ENCODE data around the gene MYL12A. TPM values are rescaled to one million over a fixed set of nuclear protein-coding genes. Genes with fewer than 3 reads are reported as not detected.

The MYL12A gene
- total RNA-seq, 1 experiment from 2014 or later, result 329 TPM

GRCh38 chr18:3251249-3251962, 3.8 kb downstream of the MYL12A start:
- H3K79me2 ChIP-seq (ENCODE audit: low read length), result peaks cover 79% of the 10 kb centered on the region
- no peaks in the 10 kb centered on the region for H3K9me3 ChIP-seq (ENCODE audit: low read length)
- H3K4me1 ChIP-seq (ENCODE audit: insufficient read depth, low read length), result peaks cover 52% of the 10 kb centered on the region
- ATAC-seq (no peak), DNase-seq (no peak)
- H3K27me3 ChIP-seq (ENCODE audit: low read length), result no peaks in the 10 kb centered on the region
- H3K9ac ChIP-seq (ENCODE audit: low read length), result no peak overlapping the region
- peaks cover 6% of the 10 kb centered on the region for H3F3A ChIP-seq (ENCODE audit: low read length, unreplicated experiment)
- peaks cover 13% of the 10 kb centered on the region for H4K20me1 ChIP-seq (ENCODE audit: low read length)
- no peak overlapping the region for H3K27ac ChIP-seq (ENCODE audit: low read length)
- H3K4me3 ChIP-seq (ENCODE audit: low read length), result no peak overlapping the region
- no peak overlapping the region for H2AFZ ChIP-seq (ENCODE audit: low read length)
- peaks cover 37% of the 10 kb centered on the region for H3K36me3 ChIP-seq (ENCODE audit: low read depth, low read length)
- H3K9me2 ChIP-seq (replicated peaks; ENCODE audit: low read length), result no peaks in the 10 kb centered on the region
- ChIA-PET CTCF (no interaction called here), POLR2A (ENCODE audit: unreplicated experiment) (interaction anchor here (0.5 to 1.0 kb wide), 5 partner anchors 8 to 593 kb away, joined by 3 to 7 read pairs (median 4); no protein-coding TSS in a partner anchor)
- peak overlapping the region; percentile 17 for H3K4me2 ChIP-seq (ENCODE audit: low read length)
- intact Hi-C loops (cut with micrococcal nuclease), result no loop called here
- no peak for TF ChIP-seq CTCF (conservative IDR thresholded peaks at IDR 0.05; ENCODE audit: low read depth, low read length)
- no peak for TF ChIP-seq EZH2 (IDR thresholded peaks at IDR 0.05; ENCODE audit: low read length, unreplicated experiment)
- TF ChIP-seq EZH2phosphoT487 (IDR thresholded peaks at IDR 0.05; ENCODE audit: borderline replicate concordance, low read length), result no peak
- no TSS peak for BruUV-seq (replicated peaks)

- H2AFZ ChIP-seq (ENCODE audit: low read length), result no peak overlapping the region
- no peaks in the 10 kb centered on the region for H3K9me2 ChIP-seq (replicated peaks; ENCODE audit: low read length)
- H3K9ac ChIP-seq (ENCODE audit: low read length), result no peak overlapping the region
- ATAC-seq (no peak), DNase-seq (no peak)
- H3K27me3 ChIP-seq (ENCODE audit: low read length), result no peaks in the 10 kb centered on the region
- peaks cover 13% of the 10 kb centered on the region for H4K20me1 ChIP-seq (ENCODE audit: low read length)
- peaks cover 37% of the 10 kb centered on the region for H3K36me3 ChIP-seq (ENCODE audit: low read depth, low read length)
- intact Hi-C loops (cut with micrococcal nuclease), result no loop called here
- peak overlapping the region; percentile 17; the same call in 1 of the 2 replicates for H3K4me2 ChIP-seq (ENCODE audit: low read length)
- peaks cover 57% of the 10 kb centered on the region for H3K4me1 ChIP-seq (ENCODE audit: insufficient read depth, low read length)
- no peak overlapping the region for H3K27ac ChIP-seq (ENCODE audit: low read length)
- POLR2A ChIA-PET (ENCODE audit: unreplicated experiment), result interaction anchor here (0.6 kb wide), 1 partner anchor 27 kb away, joined by 3 read pairs; no protein-coding TSS in a partner anchor
- H3K79me2 ChIP-seq (ENCODE audit: low read length), result peaks cover 73% of the 10 kb centered on the region
- TF ChIP-seq EZH2 (IDR thresholded peaks at IDR 0.05; ENCODE audit: low read length, unreplicated experiment), result no peak
- BruUV-seq (replicated peaks), result no TSS peak
- H3K4me3 ChIP-seq (ENCODE audit: low read length), result no peak overlapping the region
- H3F3A ChIP-seq (ENCODE audit: low read length, unreplicated experiment), result peaks cover 8% of the 10 kb centered on the region
- CTCF ChIA-PET, result no interaction called here
- H3K9me3 ChIP-seq (ENCODE audit: low read length), result no peaks in the 10 kb centered on the region
Observed at GRCh38 chr18:3251963-3252277, 4.3 kb downstream of the MYL12A start.

- CTCF ChIA-PET, result no interaction called here
- Histone ChIP-seq H3K4me3 (ENCODE audit: low read length) (no peak overlapping the region), H3K36me3 (ENCODE audit: low read depth, low read length) (peaks cover 41% of the 10 kb centered on the region)
Observed at GRCh38 chr18:3252843-3253242, 5.2 kb downstream of the MYL12A start.

More at GRCh38 chr18:3252843-3253242, 5.2 kb downstream of the MYL12A start:
- intact Hi-C loops (cut with micrococcal nuclease), result no loop called here
- Histone ChIP-seq H3K79me2 (ENCODE audit: low read length) (peaks cover 75% of the 10 kb centered on the region), H3K9ac (ENCODE audit: low read length) (no peak overlapping the region), H3K27me3 (ENCODE audit: low read length) (no peaks in the 10 kb centered on the region), H3K4me2 (ENCODE audit: low read length) (no peak overlapping the region), H3K9me2 (replicated peaks; ENCODE audit: low read length) (no peaks in the 10 kb centered on the region), H4K20me1 (ENCODE audit: low read length) (peaks cover 13% of the 10 kb centered on the region), H3K27ac (ENCODE audit: low read length) (no peak overlapping the region), H3K9me3 (ENCODE audit: low read length) (no peaks in the 10 kb centered on the region), H3K4me1 (ENCODE audit: insufficient read depth, low read length) (peaks cover 67% of the 10 kb centered on the region), H2AFZ (ENCODE audit: low read length) (no peak overlapping the region), H3F3A (ENCODE audit: low read length, unreplicated experiment) (peaks cover 8% of the 10 kb centered on the region)
- POLR2A ChIA-PET (ENCODE audit: unreplicated experiment), result no interaction called here
- no peak for DNase-seq
- no TSS peak for BruUV-seq (replicated peaks)
- TF ChIP-seq EZH2 (IDR thresholded peaks at IDR 0.05; ENCODE audit: low read length, unreplicated experiment) (no peak), CTCF (conservative IDR thresholded peaks at IDR 0.05; ENCODE audit: low read depth, low read length) (no peak), EZH2phosphoT487 (IDR thresholded peaks at IDR 0.05; ENCODE audit: borderline replicate concordance, low read length) (no peak)
- no peak for ATAC-seq
